GM21619 (cell line): Measurements from ENCODE around the gene PPIP5K2.
"Not testable (repeated sequence)": the region's sequence is repeated elsewhere in the genome, so short reads cannot be mapped to it uniquely, and the experiment has no call there.

Source experiments
- ATAC-seq: cut with Tn5 transposase; IDR thresholded peaks from one replicate; pipeline ENCODE4 v1.9.1; 2021; ENCODE audit not compliant: unreplicated experiment

PPIP5K2 gene

DNA sequence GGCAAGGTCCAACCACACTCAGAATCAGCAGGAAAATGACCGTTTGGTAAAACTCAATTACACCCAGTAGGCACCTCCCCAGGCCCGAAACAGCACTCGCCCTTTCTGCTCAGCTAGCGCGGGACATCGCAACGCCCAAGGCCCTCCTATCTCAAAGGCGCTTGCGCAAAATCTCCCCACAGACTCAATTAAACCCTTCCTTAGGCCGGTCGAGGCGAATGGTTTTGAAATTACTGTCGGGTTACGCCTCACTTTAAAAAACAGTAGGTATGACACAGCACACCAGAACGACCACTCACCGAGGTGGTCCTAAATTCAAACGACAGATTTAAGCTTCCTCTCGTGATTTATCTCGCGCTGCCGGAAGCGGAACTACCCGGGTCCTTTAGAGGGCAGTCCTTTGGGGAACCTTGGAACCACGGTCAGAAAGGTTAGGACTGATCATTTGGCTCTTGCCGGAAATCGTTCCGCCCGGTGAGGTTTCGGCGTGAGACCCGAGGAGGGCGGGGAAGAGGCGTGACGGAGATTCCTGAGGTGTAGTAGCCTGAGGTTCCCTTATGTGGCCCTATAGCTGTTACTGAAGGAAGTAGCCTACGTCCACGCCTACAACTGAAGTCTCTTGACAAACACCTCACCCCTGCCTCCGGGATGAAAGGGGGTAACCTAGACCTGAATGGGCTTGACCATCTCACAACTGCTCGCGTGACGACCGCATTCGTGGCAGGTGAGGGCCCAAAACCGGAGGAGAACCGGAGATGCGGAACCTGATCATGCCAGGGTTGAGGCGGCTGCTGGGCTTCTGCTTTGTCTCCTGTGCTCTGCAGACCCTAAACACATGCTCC, at the start of gene PPIP5K2, which contains the start of gene GIN1:
Gene PPIP5K2 (plus strand): TSS at position 537 of the 842 bp plus-strand sequence. CDS start 9,289 bp downstream, outside the sequence.
Gene GIN1 (minus strand): TSS at position 374 of the 842 bp plus-strand sequence. CDS start 11,431 bp downstream, outside the sequence.
- ATAC-seq = peak; percentile 93

- not testable (repeated sequence) for ATAC-seq
Observed at GRCh38 chr5:103073500-103073899, 46.6 kb upstream of the PPIP5K2 start.

- no peak for ATAC-seq
Observed at GRCh38 chr5:103075442-103075841, 44.7 kb upstream of the PPIP5K2 start.

DNA sequence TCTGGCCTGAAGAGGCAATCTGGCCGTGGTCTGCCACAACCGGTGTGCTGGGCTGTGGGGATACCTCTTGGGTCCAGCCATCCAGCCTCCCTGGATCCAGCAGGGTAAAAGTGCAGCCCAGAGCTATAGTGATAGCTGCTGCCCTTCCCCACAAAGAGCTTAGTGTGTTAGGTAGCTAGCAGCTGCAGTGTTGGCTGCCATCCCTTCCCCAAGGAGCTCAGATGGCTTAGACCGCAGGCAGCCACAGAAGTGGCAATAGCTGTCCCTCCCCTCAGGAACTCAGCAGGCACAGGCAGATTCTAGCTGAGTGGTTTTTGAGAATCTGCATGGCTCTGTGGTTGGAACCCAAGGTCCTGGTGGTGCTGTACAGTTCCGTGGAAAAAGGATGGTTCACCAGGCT, 40.3 kb upstream of the PPIP5K2 start:
- ATAC-seq = no peak

DNA sequence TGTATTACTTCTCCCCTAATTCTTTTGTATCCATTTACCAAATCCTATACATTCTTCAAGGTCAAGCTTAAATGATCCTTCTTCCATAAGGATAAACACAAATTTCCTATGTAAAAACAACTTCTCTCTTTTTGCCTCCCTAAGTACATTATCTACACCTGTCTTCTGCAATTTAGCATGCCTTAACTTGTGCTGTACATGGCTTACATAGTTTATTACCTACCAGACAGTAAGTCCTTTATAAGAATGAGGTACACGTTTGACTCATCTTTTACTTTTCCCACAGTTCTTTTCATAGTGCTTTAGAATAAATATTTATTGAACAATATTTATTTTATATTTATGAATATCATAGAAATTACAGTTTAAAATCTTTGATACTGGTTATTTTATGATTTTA, 33.6 kb upstream of the PPIP5K2 start:
- ATAC-seq = no peak

- no peak for ATAC-seq
Observed at GRCh38 chr5:103089272-103089671, 30.8 kb upstream of the PPIP5K2 start.

- ATAC-seq = no peak
Observed at GRCh38 chr5:103090791-103091190, 29.3 kb upstream of the PPIP5K2 start.

DNA sequence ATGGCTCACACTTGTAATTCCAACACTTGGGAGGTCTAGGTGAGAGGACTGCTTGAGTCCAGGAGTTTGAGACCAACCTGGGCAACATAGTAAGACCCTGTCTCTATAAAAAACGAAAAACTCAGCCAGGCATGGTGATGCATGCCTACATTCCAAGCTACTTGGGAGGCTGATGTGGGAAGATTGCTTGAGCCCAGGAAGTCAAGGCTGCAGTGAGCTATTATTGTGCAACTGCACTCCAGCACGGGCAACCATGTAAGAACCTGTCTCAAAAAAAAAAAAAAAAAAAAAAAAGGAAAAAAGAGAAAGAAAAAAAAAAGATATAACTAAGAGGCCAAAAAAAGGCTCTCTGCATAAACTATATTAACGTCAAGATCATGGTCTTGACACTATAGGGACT, 27.4 kb upstream of the PPIP5K2 start:
- no peak for ATAC-seq

DNA sequence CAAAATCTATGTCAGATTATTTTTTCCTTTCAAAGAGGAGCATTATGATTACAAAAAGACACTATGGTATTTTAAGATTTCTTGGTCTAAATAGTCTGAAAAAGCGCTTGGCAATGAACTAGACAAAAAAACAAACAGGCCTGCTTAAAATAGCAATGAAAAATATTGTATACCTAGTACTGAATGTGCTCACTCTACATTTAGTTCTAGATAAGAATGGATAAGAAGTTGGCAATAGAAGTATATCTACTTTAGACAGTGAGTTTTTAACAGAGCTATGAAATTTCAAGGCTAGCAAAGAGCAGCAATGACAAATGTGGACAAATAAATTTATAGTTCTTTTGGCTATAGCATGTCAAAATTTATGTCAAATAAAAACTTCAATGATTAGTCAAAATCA, 26.4 kb upstream of the PPIP5K2 start:
- no peak for ATAC-seq

DNA sequence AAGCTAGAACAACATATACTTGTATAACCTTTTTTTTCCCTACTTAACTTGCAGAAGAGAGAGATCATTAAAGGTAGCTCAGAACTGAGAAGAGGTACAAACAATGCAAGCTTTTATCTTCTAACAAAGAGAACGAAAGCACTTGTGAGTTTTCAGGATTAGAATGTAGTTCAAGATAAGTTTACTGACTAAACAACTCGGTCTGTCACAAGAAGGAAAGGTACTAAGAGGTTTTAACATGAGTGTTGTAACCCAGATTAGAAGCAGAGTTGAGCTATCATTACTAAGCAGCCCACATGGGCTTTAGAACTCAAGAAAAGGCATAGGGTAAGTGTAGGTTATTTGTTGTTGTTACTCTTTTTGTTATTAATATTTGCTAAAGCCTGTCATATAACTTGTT, 25.4 kb upstream of the PPIP5K2 start:
- no peak for ATAC-seq

DNA sequence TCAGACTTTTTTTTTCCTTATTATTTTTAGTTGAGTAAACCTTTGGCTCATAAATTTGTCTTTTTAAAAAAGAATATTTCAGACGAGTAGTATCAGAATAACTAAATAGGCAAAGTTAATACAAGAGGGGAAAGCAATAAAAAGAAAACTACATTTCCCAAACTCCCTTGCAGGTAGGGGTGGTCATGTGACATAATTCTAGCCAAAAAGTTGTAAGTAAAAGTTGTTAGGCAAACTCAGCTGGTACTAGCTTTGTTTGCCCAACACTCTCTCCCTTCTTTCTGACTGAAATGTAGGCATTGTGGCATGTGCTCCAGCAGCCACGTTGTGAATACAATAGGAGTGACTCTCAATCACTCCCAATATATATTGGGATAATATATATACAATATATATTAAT, 21.1 kb upstream of the PPIP5K2 start:
- ATAC-seq = no peak

- no peak for ATAC-seq
Observed at GRCh38 chr5:103101079-103101750, 18.9 kb upstream of the PPIP5K2 start.

DNA sequence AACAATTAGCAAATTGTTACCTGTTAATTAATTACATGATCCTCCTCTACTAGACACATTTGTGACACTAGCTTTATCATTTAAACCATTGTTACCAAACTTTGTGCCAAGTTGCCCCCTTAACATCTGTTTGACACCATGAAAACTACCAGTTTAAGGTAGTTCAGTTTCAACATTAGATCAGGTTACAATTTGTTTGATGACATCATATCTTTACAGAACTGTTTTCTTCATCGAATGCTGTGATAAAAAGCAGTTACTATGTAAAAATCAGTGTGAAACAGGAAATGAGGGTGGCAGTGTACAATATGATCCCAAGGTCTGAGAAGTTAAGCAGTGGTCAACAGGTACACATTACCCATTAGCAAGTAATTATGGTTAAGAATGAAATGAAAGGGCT, 17.9 kb upstream of the PPIP5K2 start:
- no peak for ATAC-seq

- ATAC-seq = no peak
Observed at GRCh38 chr5:103108086-103108485, 12.0 kb upstream of the PPIP5K2 start.

GRCh38 chr5:103109277-103109676, 10.8 kb upstream of the PPIP5K2 start:
- no peak for ATAC-seq

DNA sequence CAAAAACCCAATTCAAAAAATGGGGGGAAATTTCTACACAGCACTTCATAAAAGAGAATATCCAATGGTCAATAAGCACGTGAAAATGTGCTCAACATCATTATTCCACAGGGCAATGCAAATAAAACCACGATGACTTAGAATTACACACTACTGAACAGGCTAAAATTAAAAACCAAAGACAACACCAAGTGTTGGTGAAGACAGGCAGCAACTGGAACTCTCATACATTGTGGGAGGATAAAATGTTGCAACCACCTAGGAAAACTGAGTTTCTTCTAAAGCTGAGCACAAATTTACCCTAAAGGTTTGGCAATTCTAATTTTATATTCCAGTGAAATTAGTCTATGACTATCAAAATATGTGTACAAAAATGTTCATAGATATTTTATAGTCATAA, 9.7 kb upstream of the PPIP5K2 start:
- ATAC-seq = no peak

- ATAC-seq = no peak
Observed at GRCh38 chr5:103111468-103111867, 8.6 kb upstream of the PPIP5K2 start.

DNA sequence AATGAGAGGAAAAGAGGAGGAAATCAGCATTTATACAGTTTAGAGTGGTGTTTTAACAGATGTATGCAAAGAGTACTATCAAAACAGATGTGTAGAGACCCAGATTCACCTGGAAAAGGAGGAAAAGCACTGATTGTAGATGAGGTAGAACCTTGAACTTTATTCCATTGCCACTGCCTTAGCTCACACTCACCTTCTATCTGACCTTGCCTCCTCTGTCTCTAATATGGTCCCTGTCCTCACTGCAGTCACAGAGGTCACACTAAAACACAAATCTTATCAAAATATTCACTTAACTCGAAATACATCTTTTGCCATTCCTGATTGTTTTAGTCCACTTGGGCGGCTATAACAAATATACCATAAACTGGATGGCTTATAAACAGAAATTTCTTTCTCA, 7.2 kb upstream of the PPIP5K2 start:
- no peak for ATAC-seq

DNA sequence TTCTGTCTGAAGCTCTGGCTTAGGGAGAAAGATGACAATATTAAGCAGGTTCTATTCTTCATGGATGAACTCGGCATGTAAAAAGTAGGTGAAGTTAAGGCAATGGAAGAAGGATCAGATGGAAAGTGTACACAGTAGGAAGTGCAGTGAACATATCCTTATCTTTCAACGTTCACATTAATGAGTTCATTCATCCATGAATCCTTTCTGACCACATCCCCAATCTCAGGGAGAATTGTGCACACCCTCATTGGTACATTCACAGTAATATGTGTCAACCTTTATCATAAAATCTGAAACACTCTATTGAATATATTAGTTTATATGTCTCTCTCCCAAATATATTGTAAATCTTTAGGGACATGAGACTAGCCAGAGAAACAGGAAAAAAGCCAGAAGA, 5.7 kb upstream of the PPIP5K2 start:
- ATAC-seq = no peak

DNA sequence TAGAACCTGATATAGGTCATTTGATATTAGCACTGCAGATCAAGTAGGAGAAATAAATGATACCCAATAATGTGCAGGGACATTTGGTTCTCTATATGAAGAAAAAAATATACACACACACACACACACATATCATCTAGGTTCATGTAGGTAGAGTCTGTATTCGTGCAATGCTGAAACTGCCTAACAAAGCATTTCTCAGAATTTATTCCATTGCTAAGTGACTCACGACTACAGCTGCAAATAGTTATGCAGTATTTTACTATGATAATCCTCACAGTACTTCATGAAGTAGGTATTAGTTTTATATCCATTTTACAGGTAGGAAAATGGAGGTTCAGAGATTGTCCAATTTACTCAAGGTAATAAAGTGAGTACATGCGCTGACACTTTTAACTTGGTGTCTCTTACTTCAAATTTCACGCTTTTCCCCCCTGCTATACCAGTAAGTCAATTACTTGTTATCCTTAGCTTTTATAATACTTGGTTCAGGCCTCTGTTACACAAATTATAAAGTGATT, 2.6 kb upstream of the PPIP5K2 start:
- ATAC-seq = no peak

- no peak for ATAC-seq
Observed at GRCh38 chr5:103119070-103119764, 884 bp upstream of the PPIP5K2 start.
